Adrenal gland (tissue), 5 donors: ENCODE measurements around the gene PORCN.

Experiments
- CTCF ChIP-seq, 6 experiments: fragments of 450-650 bp in 4 of 6; fragments of 200-600 bp in 2 of 6; sonication (generic) in 1 of 6; IDR thresholded peaks; 1 replicate in 5 of 6; 2 replicates in 1 of 6; pipeline versions ENCODE4 v1.5.1 to v1.8.0; 2016 to 2021; ENCODE audit warnings: antibody characterized with exemption in 6 of 6, mild to moderate bottlenecking in 2 of 6, moderate library complexity in 1 of 6
- POLR2A ChIP-seq, 2 donors: fragments of 450-650 bp; IDR thresholded peaks; one replicate each; pipeline ENCODE4 v1.6.1; 2017; ENCODE audit warnings: antibody characterized with exemption in 2 of 2, mild to moderate bottlenecking in 2 of 2, moderate library complexity in 1 of 2
- donor health status: DM: no; HTN: no; CAD: no.

GRCh38 chrX:48533165-48533564 lies 24.4 kb downstream of the PORCN start:
- TF ChIP-seq POLR2A (IDR thresholded peaks at IDR 0.05) (no peak), CTCF (IDR thresholded peaks at IDR 0.05) (no peak)
